22Rv1 (cell line): ENCODE results near the gene EID3.
"Not testable (repeated sequence)": the region's sequence is repeated elsewhere in the genome, so short reads cannot be mapped to it uniquely, and the experiment has no call there.

Experiments
- H3K27ac ChIP-seq: fragments of 450-650 bp; 2 replicates; pipeline ENCODE4 v1.5.1; 2017
- CTCF ChIP-seq: fragments of 450-650 bp; IDR thresholded peaks from 2 replicates; pipeline ENCODE4 v1.5.1; 2017; ENCODE audit warnings: mild to moderate bottlenecking
- ZFX ChIP-seq: fragments of 450-650 bp; IDR thresholded peaks from 2 replicates; pipeline ENCODE4 v1.6.1; 2017; ENCODE audit warnings: antibody characterized with exemption, borderline replicate concordance

The EID3 gene

GRCh38 chr12:104303538-104304151 lies at the start of gene EID3:
Gene EID3, plus strand, starts transcription at chr12:104303739. Its CDS starts 196 bp downstream, at chr12:104303935.
- TF ChIP-seq ZFX (no peak), CTCF (no peak)
- H3K27ac ChIP-seq, result peak within 1 kb of the TSS; percentile 30; the same call in 1 of the 2 replicates

GRCh38 chr12:104257913-104258472 lies 45.5 kb upstream of the EID3 start:
- TF ChIP-seq ZFX (no peak), CTCF (no peak)
- no peak overlapping the region for H3K27ac ChIP-seq

GRCh38 chr12:104258476-104259067 lies 45.0 kb upstream of the EID3 start:
- no peak for TF ChIP-seq CTCF
- no peak for TF ChIP-seq ZFX
- H3K27ac ChIP-seq, result no peak overlapping the region

- no peak overlapping the region for H3K27ac ChIP-seq
- TF ChIP-seq ZFX (no peak), CTCF (no peak)
Observed at GRCh38 chr12:104263026-104263425, 40.5 kb upstream of the EID3 start.

GRCh38 chr12:104263580-104264358 lies 39.8 kb upstream of the EID3 start:
- H3K27ac ChIP-seq, result no peak overlapping the region
- TF ChIP-seq CTCF (no peak), ZFX (no peak)

GRCh38 chr12:104265436-104265835 lies 38.1 kb upstream of the EID3 start:
- H3K27ac ChIP-seq, result not testable (repeated sequence)

- H3K27ac ChIP-seq, result no peak overlapping the region
- TF ChIP-seq ZFX (no peak), CTCF (no peak)
Observed at GRCh38 chr12:104272938-104273337, 30.6 kb upstream of the EID3 start.
